ENCODE measurements around the gene NOBOX.
"Not testable (repeated sequence)": the region's sequence is repeated elsewhere in the genome, so short reads cannot be mapped to it uniquely, and the experiment has no call there.

NOBOX gene

DNA sequence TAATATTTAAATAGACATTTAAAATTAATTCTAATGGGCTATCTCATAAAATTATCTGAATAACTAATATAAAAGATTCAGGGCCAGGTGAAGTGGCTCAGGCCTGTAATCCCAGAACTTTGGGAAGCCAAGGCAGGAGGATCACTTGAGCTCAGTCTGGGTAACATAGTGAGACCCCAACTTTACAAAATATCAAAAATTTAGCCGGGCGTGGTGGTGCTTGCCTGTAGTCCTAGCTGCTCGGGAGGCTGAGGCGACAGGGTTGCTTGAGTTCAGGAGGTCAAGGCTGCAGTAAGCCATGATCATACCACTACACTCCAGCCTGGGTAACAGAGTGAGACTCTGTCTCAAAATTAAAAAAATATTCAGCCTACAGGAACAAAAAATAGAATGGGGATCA lies 12.5 kb downstream of the NOBOX start:
- no peak for DNase-seq

DNA sequence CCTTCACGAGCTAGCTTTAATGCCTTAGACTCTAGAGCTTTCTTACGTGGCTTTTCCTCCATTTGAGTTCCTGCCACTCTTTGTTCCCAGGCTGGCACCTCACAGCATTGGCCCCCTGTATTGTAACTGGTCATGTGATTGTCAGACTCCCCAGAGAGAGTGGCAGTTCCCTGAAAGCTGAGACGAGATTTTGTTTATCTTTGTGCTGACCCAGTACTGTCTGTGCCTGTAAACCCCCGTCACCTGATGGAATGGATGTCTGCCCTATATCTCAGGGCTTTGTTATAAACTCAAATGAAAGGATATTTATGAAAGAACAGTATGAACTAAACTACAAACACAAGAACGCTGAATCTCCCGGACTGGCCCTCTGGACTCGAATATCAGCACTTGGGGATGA lies 13.0 kb downstream of the NOBOX start:
- no peak for DNase-seq

GRCh38 chr7:144388950-144389349 lies 14.5 kb downstream of the NOBOX start:
- DNase-seq = no peak

DNA sequence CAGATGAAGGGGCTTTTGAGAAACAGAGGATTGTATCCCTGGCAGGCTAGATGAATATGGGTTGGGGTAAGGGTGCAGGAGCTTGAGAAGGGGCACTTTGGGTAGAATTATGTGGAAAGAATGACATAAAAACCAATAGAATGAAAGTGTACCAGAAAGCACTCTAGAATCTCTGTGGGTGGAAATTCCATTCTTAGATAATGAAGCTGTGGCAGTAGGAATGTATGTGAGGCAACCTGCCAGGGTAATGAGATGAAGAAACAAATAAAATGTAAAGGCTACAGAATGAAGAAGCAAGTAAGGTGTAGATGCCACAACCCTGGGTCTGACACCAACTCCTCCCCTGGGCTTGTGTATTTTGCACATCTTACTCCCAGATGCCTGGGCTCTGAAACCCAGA lies 16.8 kb downstream of the NOBOX start:
- DNase-seq = no peak

DNA sequence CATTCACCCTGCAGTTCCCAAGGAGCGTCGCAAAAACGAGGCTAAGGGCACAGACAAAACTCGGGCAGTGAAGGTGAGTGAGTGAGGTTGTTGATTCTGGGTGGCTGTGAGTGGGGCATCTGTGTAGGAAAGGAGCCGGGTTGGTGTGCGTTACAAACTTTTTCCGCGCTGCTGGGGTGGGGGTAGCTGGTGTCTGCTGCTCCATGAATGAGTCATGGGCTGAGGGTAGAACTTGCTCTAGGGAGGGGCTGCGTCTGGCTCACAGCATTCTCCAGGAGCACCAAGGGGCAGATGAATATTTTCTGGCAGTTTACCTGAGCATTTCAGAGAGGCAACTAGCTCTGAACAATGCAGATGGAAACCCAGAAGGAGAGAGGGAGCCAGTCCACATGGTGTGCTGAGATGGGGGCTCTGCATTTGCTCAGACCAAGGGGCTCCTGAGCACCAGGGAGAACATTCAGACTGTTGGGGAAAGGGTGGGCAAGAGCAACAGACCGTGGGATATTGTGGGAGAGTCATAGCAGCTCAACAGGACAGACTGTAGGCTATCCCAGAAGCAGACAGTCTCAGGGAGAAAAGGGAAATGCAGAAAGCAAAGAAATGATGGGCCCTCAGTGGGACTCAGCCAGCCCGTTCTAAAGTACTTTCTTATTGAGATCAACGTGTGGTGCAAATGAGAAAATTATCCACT lies 18.8 kb downstream of the NOBOX start:
- DNase-seq = no peak

GRCh38 chr7:144384071-144384470 lies 19.4 kb downstream of the NOBOX start:
- no peak for DNase-seq

DNA sequence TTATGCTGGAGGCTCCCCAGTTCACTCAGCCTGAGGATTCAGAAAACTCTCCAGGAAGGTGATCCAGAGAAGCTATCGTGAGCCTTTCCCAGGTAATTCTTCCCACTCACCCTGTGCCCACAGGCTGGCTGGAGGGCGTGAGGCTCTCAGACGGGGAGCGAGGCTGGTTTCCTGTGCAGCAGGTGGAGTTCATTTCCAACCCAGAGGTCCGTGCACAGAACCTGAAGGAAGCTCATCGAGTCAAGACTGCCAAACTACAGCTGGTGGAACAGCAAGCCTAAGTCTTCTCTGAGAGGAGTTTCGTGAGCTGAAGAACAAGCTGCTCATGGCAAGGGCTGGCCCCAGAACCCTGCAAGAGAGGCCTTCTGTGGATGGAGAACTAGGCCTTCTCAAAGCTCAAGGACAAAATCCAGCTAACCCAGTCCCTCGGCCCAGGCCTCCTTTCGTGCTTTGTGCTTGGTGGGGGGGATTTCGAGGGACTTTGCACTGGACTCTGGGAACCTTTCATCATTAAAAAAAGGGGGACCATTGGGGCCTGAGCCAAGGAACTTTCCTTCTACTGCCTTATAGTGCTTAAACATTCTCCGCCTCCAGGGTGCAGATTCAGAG lies 23.6 kb downstream of the NOBOX start:
- no peak for DNase-seq

- DNase-seq = no peak
Measured at GRCh38 chr7:144378651-144379050, 24.8 kb downstream of the NOBOX start.

DNA sequence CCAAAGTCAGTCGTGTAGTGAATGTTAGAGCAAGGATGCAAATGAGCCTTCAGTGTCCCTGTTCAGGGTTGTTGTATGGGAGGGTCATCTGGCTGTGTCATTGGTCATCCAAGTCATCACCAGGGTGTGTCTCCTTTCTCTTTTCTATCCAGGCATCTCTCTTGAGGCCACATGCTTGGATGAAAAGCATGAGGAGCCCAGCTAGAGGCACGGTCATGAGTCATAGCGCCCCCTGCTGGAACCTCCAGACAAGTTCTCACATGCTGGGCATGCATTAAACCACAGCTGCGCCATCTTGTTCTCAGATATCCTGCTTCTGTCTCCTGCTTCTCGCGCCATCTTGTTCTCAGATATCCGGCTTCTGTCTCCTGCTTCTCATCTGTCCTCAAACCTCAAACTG lies 34.3 kb downstream of the NOBOX start:
- DNase-seq = not testable (repeated sequence)

DNA sequence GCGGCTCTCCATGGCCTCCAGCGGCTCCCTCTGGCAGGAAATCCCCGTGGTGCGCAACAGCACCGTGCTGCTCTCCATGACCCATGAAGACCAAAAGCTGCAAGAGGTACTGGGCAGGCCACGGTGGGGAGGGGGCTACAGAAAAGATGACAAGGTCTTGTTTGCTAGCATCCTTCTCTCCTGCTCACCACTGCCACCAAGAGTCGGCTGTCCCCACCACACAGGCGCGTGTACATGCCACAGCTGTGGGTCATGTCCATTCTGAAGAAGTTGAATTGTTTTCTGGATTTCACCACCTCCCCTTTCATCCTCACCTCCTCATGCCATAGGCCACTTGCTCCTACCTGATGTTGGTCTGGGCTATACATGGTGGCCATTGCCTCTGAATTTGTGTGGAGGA lies 36.2 kb downstream of the NOBOX start:
- not testable (repeated sequence) for DNase-seq

GRCh38 chr7:144365523-144365922 lies 38.0 kb downstream of the NOBOX start:
- DNase-seq = not testable (repeated sequence)

- not testable (repeated sequence) for DNase-seq
Measured at GRCh38 chr7:144362061-144362460, 41.4 kb downstream of the NOBOX start.

DNA sequence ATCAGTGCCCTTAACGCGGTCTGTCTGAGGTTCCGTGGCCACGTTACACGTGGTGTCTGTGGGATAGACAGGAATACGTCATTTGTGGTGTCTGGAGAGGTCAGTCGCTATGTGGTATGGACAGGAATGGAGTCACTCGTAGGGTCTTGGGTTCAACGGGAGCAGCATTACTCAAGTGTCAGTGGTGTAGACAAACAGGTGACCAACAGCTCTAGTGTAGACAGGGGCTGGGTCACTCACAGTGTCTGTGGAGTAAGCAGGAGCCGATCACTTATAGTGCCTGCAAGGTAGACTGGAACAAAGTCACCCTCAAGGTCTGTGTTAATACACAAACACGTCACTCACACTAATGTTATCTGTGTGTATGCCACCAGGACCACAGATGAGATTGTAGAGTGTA lies 46.6 kb downstream of the NOBOX start:
- DNase-seq = not testable (repeated sequence)

DNA sequence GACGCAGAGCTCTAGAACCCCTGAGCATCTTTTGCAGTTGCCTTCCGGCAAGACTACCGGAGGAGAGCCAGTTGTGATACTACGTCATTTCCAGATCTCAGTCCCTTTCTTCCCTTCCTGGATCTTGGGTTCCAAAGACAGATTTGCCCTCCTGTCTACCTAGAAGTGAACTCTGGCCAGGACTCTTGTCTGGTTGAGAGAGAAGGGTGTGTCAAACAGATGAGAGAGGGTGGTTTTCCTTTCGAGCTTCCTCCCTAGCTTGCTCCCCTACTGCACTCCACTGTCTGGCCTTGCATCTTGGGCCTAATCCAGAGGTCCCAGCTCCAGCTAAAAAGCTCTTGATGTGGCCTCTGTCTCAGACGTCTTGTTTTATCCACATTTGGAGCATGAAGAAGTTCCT lies 47.3 kb downstream of the NOBOX start:
- not testable (repeated sequence) for DNase-seq

- not testable (repeated sequence) for DNase-seq
Measured at GRCh38 chr7:144355176-144355822, 48.2 kb downstream of the NOBOX start, which contains the start of gene ARHGEF5. ARHGEF5 (plus strand) TSS chr7:144355402; CDS start chr7:144362670, 7,268 bp downstream.

DNA sequence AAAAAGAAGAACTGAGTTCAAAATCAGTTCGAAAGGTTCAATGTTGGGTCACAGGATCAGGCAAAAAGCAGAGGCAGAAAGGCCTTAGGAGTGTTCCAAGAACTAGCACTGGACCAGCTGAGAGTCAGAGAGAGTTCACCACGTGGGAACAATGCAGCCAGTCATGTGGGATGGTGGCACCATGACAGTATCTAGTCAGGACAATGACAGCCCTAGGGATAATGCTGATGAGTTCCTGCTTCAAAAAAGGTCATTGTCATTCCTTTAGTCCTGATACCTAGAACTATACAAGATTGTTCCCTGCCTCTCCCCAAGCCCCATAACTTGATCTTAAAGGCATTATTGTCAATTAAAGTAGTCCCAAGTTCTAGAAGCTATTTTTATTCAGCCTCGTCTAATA lies 51.8 kb downstream of the NOBOX start:
- not testable (repeated sequence) for DNase-seq

DNA sequence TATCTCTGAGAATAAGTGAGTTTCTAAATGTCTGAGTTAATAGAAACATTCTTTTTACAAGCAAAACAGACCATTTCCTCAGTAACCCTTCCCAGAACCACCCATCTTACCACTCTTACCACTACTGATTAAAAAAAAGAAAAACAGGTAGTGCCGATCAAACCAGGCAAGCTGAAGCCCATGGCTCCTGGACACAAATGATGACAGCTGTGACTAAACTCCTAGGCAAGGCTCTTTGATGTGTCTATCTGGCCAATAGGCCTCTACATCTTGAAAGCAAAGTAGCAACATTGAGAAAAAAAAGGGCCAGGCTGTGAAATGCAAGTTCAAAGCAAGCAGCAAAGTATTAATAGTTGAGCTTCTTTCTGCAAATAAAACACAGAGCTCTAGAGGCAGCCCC lies 54.9 kb downstream of the NOBOX start:
- not testable (repeated sequence) for DNase-seq
